GM18907 (cell line): ENCODE measurements around the gene TRNP1.
"Not testable (repeated sequence)": the region's sequence is repeated elsewhere in the genome, so short reads cannot be mapped to it uniquely, and the experiment has no call there.

Source experiments
- ATAC-seq: cut with Tn5 transposase; IDR thresholded peaks from one replicate; pipeline ENCODE4 v1.9.1; 2021; ENCODE audit warnings: mild to moderate bottlenecking, moderate library complexity; ENCODE audit not compliant: unreplicated experiment

TRNP1 gene

DNA sequence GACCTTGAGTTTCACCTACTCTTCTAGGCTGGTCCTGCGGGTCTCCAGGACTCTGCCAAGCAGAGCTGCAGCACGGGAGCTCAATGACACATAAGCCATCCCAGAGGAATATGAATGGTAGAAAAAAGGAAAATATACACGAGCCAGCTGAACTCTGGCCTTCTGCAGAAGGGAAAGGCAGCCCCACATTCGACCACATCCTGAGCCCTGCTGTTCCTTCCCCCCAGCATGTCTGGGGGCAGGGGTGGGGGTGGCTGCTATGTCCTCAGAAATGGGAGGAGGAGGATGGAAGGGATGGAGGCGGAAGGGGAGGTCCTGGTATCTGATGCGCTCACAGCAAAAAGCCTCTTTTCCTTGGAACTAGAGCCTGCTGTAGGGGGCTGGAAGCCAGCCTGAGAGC lies 21.1 kb upstream of the TRNP1 start:
- ATAC-seq, result no peak

- no peak for ATAC-seq
Measured at GRCh38 chr1:26972821-26973220, 20.7 kb upstream of the TRNP1 start.

GRCh38 chr1:26976621-26977510 lies 16.6 kb upstream of the TRNP1 start:
- no peak for ATAC-seq

DNA sequence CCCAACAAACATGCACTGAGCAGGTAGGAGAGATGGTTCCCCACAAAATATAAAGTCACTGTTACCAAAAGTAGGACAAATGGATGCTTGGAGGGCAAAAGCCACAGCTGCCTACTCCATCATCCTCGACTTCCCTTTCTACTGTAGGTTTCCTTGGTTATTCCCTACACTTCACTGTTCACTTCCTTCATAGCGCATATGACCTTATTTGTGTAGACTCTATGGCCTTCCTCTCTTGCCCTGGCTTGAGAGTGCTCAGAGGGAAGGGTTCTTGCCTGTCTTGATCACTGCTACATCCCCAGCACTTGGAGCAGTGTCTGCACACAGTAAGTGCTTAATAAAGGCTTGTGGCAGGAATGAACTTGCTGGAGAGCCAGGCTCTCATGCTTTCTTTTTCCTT lies 14.6 kb upstream of the TRNP1 start:
- no peak for ATAC-seq

DNA sequence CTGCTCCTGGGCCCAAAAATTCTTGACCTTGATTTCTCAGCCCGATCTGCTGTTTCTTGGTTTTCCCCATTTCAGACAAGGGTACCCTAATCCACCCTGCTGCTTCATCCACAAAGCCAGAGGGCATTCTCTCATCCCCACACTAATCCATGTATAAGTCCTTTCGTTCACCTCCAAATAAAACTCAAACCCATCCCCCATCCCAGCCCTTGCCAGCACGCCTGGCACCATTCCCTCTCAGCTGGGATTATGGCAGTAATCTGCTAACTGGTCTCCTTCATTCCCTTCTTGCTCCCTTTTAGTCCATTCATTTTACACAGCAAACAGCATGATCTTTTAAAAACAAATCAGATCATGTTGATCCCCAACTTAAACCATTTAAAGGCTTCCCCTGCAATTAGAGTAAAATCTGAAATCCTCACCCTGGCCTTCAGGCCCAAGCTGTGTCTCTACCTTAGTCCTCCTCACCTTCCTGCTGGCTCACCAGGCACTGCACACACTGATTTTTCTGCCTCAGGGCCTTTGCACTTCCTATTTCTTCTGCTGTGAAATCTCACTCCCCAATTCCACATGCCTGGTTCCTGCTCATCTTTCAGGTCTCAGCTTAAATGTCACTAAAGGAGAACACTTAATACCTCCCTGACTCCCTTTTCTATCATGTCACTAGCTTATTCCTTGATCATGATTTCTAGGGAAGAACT lies 12.2 kb upstream of the TRNP1 start:
- ATAC-seq, result no peak

DNA sequence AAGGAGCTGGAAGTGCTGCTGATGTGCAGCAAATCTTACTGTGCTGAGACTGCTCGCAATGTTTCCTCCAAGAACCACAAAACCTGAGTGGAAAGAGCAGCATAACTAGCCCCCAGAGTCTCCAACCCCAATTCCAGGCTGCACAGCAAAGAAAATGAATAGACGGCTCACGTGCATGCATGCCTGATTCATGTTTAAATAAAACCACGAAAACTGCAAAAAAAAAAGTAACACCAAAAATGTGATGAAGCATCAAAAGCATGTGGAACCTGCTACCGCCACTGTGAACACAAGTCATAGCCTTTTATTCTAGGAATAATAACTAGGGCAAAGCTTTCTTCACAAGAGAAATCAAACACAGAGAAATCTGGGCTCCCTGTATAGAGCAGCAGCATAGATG lies 9.6 kb upstream of the TRNP1 start:
- no peak for ATAC-seq

- ATAC-seq, result no peak
Measured at GRCh38 chr1:26984291-26984690, 9.2 kb upstream of the TRNP1 start.

DNA sequence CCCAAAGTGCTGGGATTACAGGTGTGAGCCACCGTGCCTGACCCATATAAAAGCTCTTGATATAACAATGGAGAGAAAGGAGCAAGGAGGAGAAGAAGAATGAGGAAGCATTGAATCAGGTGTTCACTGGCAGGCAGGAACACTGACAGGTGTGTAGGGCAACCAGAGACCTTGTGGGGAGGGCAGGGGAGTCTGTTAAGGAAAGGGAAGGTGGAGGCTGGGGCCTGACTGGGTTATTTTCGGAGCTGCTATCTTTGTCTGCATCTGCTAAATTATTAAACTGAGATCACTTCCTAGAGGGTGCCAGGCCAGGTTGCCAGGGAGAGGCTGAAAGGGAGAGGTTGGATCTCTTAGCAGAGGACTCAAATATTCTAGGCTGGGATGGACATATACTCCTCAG lies 6.8 kb upstream of the TRNP1 start:
- no peak for ATAC-seq

GRCh38 chr1:26989403-26990109 lies 3.9 kb upstream of the TRNP1 start:
- ATAC-seq, result not testable (repeated sequence)

DNA sequence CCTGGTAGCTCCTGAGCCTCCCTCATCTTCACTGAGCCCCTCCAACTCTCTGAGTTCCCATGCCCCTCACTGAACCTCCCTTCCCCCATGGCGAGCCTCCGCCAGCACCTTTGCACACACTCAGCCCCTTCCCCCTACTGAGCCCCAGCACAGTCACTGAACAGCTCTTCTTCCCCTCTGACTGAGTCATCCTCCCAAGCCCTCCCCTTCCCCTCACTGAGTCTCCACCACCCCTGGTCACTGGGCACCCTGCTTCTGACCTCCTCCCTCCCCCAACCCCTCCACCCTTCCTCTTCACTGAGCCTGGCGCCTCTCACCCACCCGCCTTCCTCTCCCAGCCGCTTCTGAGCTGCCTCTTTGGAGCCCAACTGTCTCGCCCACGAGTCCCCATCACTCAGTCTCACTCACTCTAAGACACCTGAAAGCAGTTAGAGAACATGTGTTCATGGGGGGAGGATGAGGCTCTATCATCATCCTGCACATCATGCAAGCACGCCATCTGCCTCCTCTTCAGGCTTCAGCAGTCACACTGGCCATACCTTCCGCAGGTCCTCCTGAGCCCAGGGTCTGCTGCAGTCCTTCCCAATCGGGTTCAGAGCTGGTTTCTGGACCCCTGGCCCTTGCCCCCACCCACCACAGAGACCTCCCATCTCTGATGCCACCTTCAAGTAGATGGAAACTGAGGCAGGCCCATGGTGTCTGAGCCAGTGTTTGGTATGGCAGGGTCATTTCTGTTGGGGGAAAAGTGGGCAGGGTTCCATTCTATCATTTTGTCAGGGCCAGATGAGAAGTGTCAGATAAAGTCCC lies 2.0 kb upstream of the TRNP1 start:
- no peak for ATAC-seq

DNA sequence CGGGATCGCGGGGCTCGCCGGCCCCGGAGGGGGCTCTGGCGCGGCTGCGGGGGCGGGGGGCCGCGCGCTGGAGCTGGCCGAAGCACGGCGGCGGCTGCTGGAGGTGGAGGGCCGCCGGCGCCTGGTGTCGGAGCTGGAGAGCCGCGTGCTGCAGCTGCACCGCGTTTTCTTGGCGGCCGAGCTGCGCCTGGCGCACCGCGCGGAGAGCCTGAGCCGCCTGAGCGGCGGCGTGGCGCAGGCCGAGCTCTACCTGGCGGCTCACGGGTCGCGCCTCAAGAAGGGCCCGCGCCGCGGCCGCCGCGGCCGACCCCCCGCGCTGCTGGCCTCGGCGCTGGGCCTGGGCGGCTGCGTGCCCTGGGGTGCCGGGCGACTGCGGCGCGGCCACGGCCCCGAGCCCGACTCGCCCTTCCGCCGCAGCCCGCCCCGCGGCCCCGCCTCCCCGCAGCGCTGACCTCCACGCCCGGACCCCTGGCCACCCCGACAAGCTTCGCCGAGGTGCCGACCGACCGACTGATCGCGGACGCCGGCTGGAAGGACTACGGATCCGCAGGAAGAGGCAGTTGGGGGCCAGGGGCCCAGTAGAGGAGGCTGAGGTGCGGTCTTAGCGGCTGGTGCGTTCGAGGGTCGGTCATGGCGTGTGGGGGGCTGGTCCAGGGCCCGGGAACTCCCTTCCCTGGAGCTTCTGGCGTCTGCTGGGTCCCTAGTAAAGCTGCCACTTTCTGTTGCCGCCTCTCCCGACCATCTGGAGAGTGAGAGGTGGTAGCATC lies 711 bp downstream of the TRNP1 start:
- peak; percentile 23 for ATAC-seq

GRCh38 chr1:26994787-26995517 lies 1.5 kb downstream of the TRNP1 start:
- no peak for ATAC-seq

- no peak for ATAC-seq
Measured at GRCh38 chr1:26996024-26996423, 2.5 kb downstream of the TRNP1 start.

DNA sequence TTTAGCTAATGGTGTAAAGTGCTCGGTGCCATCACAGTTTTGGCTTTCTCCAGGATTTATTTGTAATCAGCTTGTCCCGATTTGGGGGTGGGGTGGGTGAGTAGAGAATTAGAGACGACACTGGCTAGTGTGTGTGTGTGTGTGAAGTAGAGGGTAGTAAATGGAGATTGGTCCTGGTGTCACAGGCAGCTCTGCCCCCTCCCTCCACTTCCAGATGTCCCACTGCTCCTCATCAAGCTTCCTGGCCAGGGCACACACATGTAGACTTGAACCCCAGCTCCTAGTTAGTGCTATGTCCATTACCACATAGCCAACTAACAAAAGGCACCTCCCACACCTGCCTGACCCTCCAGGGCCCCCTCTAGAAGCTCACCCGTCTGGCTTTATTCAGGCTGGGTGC lies 3.2 kb downstream of the TRNP1 start:
- no peak for ATAC-seq

GRCh38 chr1:26998429-26999300 lies 5.2 kb downstream of the TRNP1 start:
- ATAC-seq, result no peak

GRCh38 chr1:26999440-26999987 lies 6.0 kb downstream of the TRNP1 start:
- ATAC-seq, result no peak

- ATAC-seq, result no peak
Measured at GRCh38 chr1:27000090-27000816, 6.8 kb downstream of the TRNP1 start.
